Kidney (tissue), 14 donors: ENCODE data around the gene FAHD2A. TPM values are rescaled to one million over a fixed set of nuclear protein-coding genes. Genes with fewer than 3 reads are reported as not detected.

ENCODE experiments used
- DNase-seq, 5 donors: peaks; one replicate each; pipeline ENCODE4 v3.0.0-alpha.2; 2013 to 2020
- FAIRE-seq: peaks from 2 replicates; lab custom pipeline; 2012; peaks lifted over from hg19 to GRCh38; lab: Jason Lieb, UNC
- H3K27ac ChIP-seq, 2 donors: one replicate each; pipeline ENCODE4 v1.7.0; 2013; ENCODE audit warnings: low read depth in 2 of 2, low read length in 2 of 2, inconsistent platforms in 1 of 2
- H3K27me3 ChIP-seq: one replicate; pipeline ENCODE4 v1.7.1; 2013; ENCODE audit warnings: low read length, inconsistent platforms; ENCODE audit not compliant: control insufficient read depth, insufficient read depth
- H3K36me3 ChIP-seq, 3 donors: one replicate each; pipeline versions ENCODE4 v1.7.0 to v1.7.1; 2013; ENCODE audit warnings: low read length in 3 of 3, control low read depth in 1 of 3, inconsistent platforms in 1 of 3; ENCODE audit not compliant: insufficient read depth in 3 of 3, control insufficient read depth in 2 of 3
- H3K4me1 ChIP-seq, 3 donors: one replicate each; pipeline versions ENCODE4 v1.7.0 to v1.7.1; 2013; ENCODE audit warnings: low read length in 3 of 3, inconsistent platforms in 1 of 3, low read depth in 1 of 3; ENCODE audit not compliant: control insufficient read depth in 2 of 3, insufficient read depth in 2 of 3
- H3K4me3 ChIP-seq, 3 donors: one replicate each; pipeline versions ENCODE4 v1.7.0 to v1.8.1; 2013; ENCODE audit warnings: low read length in 3 of 3, control low read depth in 1 of 3, inconsistent platforms in 1 of 3
- H3K9ac ChIP-seq, 3 donors: one replicate each; pipeline versions ENCODE4 v1.7.0 to v1.7.1; 2013; ENCODE audit warnings: low read length in 3 of 3, control low read depth in 1 of 3, inconsistent platforms in 1 of 3
- H3K9me3 ChIP-seq, 3 donors: one replicate each; pipeline versions ENCODE4 v1.7.0 to v1.7.1; 2013; ENCODE audit warnings: low read length in 3 of 3, control low read depth in 1 of 3, inconsistent platforms in 1 of 3; ENCODE audit not compliant: control insufficient read depth in 2 of 3, insufficient read depth in 1 of 3
- intact Hi-C: fragments of 100-400 bp; cut with DNase I; formaldehyde crosslinking; loops from one replicate; pipeline ENCODE4 v1.11.1; 2022
- polyA plus RNA-seq: library from polyadenylated mRNA; stranded (reverse); fragments of 350-450 nt; fragmentation: Illumina TruSeq; extraction: RNeasy Lipid Tissue Mini Kit (QIAGEN cat#74804); gene quantifications from one replicate; pipeline ENCODE4 v1.2.3, GENCODE V29; 2014; ENCODE audit warnings: low read depth, low replicate concordance; ENCODE audit not compliant: insufficient read depth
- total RNA-seq: library from RNA; stranded (reverse); fragmentation: NEBNext Ultra II Directional; extraction: Animal tissue kit (Norgen Biotek cat#: 25700); gene quantifications from one replicate; pipeline ENCODE4 v1.2.1, GENCODE V29; 2021
- TF ChIP-seq, protein P1 (sequence below): IDR thresholded peaks from 3 replicates; pipeline ENCODE4 v1.5.1; 2012; ENCODE audit warnings: mild to moderate bottlenecking, moderate library complexity, borderline replicate concordance; ENCODE audit not compliant: insufficient read depth; ENCODE audit errors: extremely low read depth
- donor health status: control.
- donor health status: control.
- donor health status: control.
- donor health status: control.
- donor health status: control.
- donor health status: DM: yes; HTN: yes; CAD: no.
- donor health status: Normal renal cell carcinoma (clear cell type).

The FAHD2A gene
- total and polyA plus RNA-seq, 2 donors from 2014 or later = 24.9 to 64.9 TPM

DNA sequence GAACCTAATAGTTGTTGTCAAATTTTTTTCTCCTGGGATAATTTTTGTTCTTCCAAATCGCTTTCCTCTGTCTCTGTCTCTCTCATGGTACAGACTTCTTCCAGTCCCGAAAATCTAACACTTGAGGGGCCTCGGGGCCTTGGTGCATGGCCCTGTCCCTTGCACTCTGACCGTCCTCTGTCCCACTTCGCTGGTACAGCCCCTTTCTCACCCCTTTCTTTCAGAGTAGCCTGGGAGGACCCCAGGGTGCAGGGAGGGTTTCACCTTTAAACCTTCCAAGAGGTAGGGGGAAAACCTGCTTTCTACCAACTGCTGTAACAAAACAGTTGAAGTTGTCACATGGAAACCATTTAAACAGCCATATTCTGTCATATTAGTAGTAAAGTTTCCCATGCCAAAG lies 22.2 kb upstream of the FAHD2A start:
- H3K4me3 ChIP-seq = no peak overlapping the region
- H3K36me3 ChIP-seq = no peaks in the 10 kb centered on the region
- intact Hi-C loops = no loop called here
- no peaks in the 10 kb centered on the region for H3K4me1 ChIP-seq
- H3K27ac ChIP-seq = no peak overlapping the region
- TF ChIP-seq, protein P1, sequence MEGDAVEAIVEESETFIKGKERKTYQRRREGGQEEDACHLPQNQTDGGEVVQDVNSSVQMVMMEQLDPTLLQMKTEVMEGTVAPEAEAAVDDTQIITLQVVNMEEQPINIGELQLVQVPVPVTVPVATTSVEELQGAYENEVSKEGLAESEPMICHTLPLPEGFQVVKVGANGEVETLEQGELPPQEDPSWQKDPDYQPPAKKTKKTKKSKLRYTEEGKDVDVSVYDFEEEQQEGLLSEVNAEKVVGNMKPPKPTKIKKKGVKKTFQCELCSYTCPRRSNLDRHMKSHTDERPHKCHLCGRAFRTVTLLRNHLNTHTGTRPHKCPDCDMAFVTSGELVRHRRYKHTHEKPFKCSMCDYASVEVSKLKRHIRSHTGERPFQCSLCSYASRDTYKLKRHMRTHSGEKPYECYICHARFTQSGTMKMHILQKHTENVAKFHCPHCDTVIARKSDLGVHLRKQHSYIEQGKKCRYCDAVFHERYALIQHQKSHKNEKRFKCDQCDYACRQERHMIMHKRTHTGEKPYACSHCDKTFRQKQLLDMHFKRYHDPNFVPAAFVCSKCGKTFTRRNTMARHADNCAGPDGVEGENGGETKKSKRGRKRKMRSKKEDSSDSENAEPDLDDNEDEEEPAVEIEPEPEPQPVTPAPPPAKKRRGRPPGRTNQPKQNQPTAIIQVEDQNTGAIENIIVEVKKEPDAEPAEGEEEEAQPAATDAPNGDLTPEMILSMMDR = no peak
- DNase-seq (no peak), FAIRE-seq (no peak)
- no peaks in the 10 kb centered on the region for H3K27me3 ChIP-seq
- no peaks in the 10 kb centered on the region for H3K9me3 ChIP-seq
- no peak overlapping the region for H3K9ac ChIP-seq

DNA sequence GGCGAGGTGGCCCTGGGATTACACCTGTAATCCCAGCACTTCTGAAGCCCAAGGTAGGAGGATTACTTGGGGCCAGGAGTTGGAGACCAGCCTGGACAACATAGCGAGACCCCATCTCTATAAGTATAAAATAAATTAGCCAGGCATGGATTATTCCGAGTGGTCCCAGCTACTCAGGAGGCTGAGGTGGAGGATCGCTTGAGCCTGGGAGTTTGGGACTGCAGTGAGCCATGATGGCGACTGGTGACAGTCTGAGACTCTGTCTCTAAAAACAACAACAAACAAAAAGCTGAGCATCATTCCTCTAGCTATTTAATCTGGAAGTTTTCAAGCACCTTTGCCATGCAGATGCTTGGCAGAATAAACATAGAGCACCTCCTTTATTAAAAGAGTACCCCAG lies 21.8 kb upstream of the FAHD2A start:
- TF ChIP-seq, protein P1 = no peak
- Histone ChIP-seq H3K4me1 (no peaks in the 10 kb centered on the region), H3K27ac (no peak overlapping the region), H3K4me3 (no peak overlapping the region), H3K36me3 (no peaks in the 10 kb centered on the region), H3K9ac (no peak overlapping the region), H3K27me3 (no peaks in the 10 kb centered on the region), H3K9me3 (no peaks in the 10 kb centered on the region)
- FAIRE-seq (no peak), DNase-seq (no peak)
- intact Hi-C loops = no loop called here

- H3K9ac ChIP-seq = no peak overlapping the region
- no peaks in the 10 kb centered on the region for H3K27me3 ChIP-seq
- DNase-seq (no peak), FAIRE-seq (no peak)
- no peaks in the 10 kb centered on the region for H3K9me3 ChIP-seq
- H3K4me3 ChIP-seq = no peak overlapping the region
- TF ChIP-seq, protein P1 = no peak
- no peaks in the 10 kb centered on the region for H3K36me3 ChIP-seq
- peaks cover 0 to 5% (median 0%) of the 10 kb centered on the region in 3 donors for H3K4me1 ChIP-seq
- intact Hi-C loops = no loop called here
- no peak overlapping the region for H3K27ac ChIP-seq
Observed at GRCh38 chr2:95381212-95382191, 21.0 kb upstream of the FAHD2A start.
